Fibroblast of lung (primary cell): ENCODE results near the gene ESRRB. TPM values are rescaled to one million over a fixed set of nuclear protein-coding genes. Genes with fewer than 3 reads are reported as not detected.
"Not testable (repeated sequence)": the region's sequence is repeated elsewhere in the genome, so short reads cannot be mapped to it uniquely, and the experiment has no call there.

ENCODE experiments used
- DNase-seq, 2 donors: peaks; one replicate each; pipeline versions ENCODE4 v3.0.0 to v3.0.0-alpha.2; 2010; ENCODE audit warnings: low read depth in 2 of 2
- H2AFZ ChIP-seq: 2 replicates; pipeline ENCODE4 v1.5.1; 2012; ENCODE audit warnings: low read length, control low read depth, inconsistent platforms
- H3K27ac ChIP-seq: 2 replicates; pipeline ENCODE4 v1.5.1; 2011; ENCODE audit warnings: low read length, control low read depth; ENCODE audit not compliant: insufficient read depth
- H3K27me3 ChIP-seq: 2 replicates; pipeline ENCODE4 v1.5.1; 2011; ENCODE audit warnings: mild to moderate bottlenecking, low read length; ENCODE audit not compliant: control insufficient read depth, insufficient read depth
- H3K36me3 ChIP-seq: 2 replicates; pipeline ENCODE4 v1.5.1; 2011; ENCODE audit warnings: low read length; ENCODE audit not compliant: control insufficient read depth, insufficient read depth
- H3K4me1 ChIP-seq: 2 replicates; pipeline ENCODE4 v1.5.1; 2011; ENCODE audit warnings: low read length; ENCODE audit not compliant: control insufficient read depth, insufficient read depth; ENCODE audit errors: extremely low read depth
- H3K4me2 ChIP-seq: 2 replicates; pipeline ENCODE4 v1.5.1; 2011; ENCODE audit warnings: low read length, control low read depth; ENCODE audit not compliant: insufficient read depth; ENCODE audit errors: extremely low read depth
- H3K4me3 ChIP-seq, 4 experiments: fragments of 200-600 bp in 1 of 4; sonication (generic) in 1 of 4; replicated peaks in 1 of 4; 2 replicates each; pipeline ENCODE4 v1.5.1; 2011 to 2016; ENCODE audit warnings: low read length in 4 of 4, low read depth in 3 of 4, mild to moderate bottlenecking in 3 of 4, control low read depth in 2 of 4, inconsistent platforms in 1 of 4, mixed read lengths in 1 of 4; ENCODE audit not compliant: insufficient read depth in 1 of 4; ENCODE audit errors: control extremely low read depth in 1 of 4
- H3K79me2 ChIP-seq: 2 replicates; pipeline ENCODE4 v1.5.1; 2012; ENCODE audit warnings: mild to moderate bottlenecking, low read length, inconsistent platforms; ENCODE audit not compliant: control insufficient read depth, insufficient read depth
- H3K9ac ChIP-seq: 2 replicates; pipeline ENCODE4 v1.5.1; 2011; ENCODE audit warnings: mild to moderate bottlenecking, low read length, control low read depth; ENCODE audit not compliant: insufficient read depth
- H3K9me3 ChIP-seq: 2 replicates; pipeline ENCODE4 v1.5.1; 2012; ENCODE audit warnings: low read depth, low read length; ENCODE audit not compliant: control insufficient read depth, insufficient read depth
- H4K20me1 ChIP-seq: 2 replicates; pipeline ENCODE4 v1.5.1; 2011; ENCODE audit warnings: low read length; ENCODE audit not compliant: control insufficient read depth, insufficient read depth; ENCODE audit errors: extremely low read depth
- EZH2 ChIP-seq: IDR thresholded peaks from 2 replicates; pipeline ENCODE4 v1.5.1; 2012; ENCODE audit warnings: low read length, control low read depth, mild to moderate bottlenecking; ENCODE audit errors: missing control alignments
- polyA plus RNA-seq, 2 donors: library from polyadenylated mRNA; depleted of rRNA in 1 of 2; stranded (reverse) in 1 of 2; unstranded in 1 of 2; fragments of >200 nt; gene quantifications; 2 replicates each; pipeline ENCODE4 v1.2.1, GENCODE V29; 2011 to 2012; ENCODE audit warnings: missing spikeins in 1 of 2
- total RNA-seq: library from RNA; depleted of rRNA; stranded (reverse); fragments of >200 nt; gene quantifications from 2 replicates; pipeline ENCODE4 v1.2.1, GENCODE V29; 2014
- TF ChIP-seq, protein P1 (sequence below), 2 donors: IDR thresholded peaks in 1 of 2; conservative IDR thresholded peaks in 1 of 2; 1 replicate in 1 of 2; 2 replicates in 1 of 2; pipeline ENCODE4 v1.5.1; 2011 to 2012; ENCODE audit warnings: low read length in 2 of 2, control low read depth in 1 of 2, inconsistent platforms in 1 of 2, low read depth in 1 of 2, mild to moderate bottlenecking in 1 of 2

ESRRB gene
- total and polyA plus RNA-seq, 2 donors (not counting 1 experiment from before 2014, with no cell fraction given), result not detected

DNA sequence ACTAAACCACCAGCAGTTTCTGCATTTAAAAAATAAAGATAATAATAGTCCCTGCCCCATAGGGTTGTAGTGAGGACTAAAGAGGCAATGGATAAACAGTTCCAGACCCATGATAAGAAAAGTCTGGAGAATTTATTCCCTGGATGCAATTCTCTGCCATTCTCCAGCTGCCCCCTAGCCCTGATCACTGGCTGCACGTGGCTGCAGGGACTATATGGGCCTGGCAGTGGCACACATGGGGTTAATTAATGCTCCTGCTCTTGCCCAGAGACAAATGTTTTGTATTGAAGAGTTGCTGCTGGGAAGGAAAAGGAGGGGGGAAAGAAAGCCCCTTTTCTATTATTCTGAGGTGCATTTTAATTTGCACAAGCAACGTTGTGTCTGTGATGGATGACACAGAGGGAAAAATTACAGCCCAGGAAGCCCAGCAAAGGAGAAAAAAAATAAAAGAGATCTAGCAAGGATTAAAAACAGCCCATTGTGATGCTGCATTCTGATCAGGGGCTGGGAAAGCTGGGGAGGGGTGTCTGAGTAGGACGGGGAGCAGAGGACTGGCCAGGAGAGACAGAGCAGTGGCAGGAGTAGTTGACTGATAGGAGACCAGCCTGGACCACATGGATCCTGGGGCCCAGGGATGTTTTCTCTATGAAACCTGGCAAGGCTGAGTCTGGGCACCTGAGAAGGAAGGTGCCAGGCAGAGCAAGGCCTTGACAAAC is 149.3 kb downstream of the ESRRB start:
- no peaks in the 10 kb centered on the region for H3K4me1 ChIP-seq
- H4K20me1 ChIP-seq, result no peaks in the 10 kb centered on the region
- no peak overlapping the region for H2AFZ ChIP-seq
- no peak for DNase-seq
- no peak for TF ChIP-seq EZH2
- TF ChIP-seq, protein P1, sequence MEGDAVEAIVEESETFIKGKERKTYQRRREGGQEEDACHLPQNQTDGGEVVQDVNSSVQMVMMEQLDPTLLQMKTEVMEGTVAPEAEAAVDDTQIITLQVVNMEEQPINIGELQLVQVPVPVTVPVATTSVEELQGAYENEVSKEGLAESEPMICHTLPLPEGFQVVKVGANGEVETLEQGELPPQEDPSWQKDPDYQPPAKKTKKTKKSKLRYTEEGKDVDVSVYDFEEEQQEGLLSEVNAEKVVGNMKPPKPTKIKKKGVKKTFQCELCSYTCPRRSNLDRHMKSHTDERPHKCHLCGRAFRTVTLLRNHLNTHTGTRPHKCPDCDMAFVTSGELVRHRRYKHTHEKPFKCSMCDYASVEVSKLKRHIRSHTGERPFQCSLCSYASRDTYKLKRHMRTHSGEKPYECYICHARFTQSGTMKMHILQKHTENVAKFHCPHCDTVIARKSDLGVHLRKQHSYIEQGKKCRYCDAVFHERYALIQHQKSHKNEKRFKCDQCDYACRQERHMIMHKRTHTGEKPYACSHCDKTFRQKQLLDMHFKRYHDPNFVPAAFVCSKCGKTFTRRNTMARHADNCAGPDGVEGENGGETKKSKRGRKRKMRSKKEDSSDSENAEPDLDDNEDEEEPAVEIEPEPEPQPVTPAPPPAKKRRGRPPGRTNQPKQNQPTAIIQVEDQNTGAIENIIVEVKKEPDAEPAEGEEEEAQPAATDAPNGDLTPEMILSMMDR (conservative IDR thresholded peaks at IDR 0.05 in 1 of 2, IDR thresholded peaks at IDR 0.05 in 1 of 2; ENCODE audit: low read depth in 1 of 2, low read length in 2 of 2), result no peak
- H3K79me2 ChIP-seq, result no peaks in the 10 kb centered on the region
- no peak overlapping the region for H3K9ac ChIP-seq
- H3K4me2 ChIP-seq, result no peak overlapping the region
- no peaks in the 10 kb centered on the region for H3K27me3 ChIP-seq
- no peak overlapping the region for H3K27ac ChIP-seq
- no peak overlapping the region for H3K4me3 ChIP-seq
- H3K36me3 ChIP-seq, result no peaks in the 10 kb centered on the region
- no peaks in the 10 kb centered on the region for H3K9me3 ChIP-seq

DNA sequence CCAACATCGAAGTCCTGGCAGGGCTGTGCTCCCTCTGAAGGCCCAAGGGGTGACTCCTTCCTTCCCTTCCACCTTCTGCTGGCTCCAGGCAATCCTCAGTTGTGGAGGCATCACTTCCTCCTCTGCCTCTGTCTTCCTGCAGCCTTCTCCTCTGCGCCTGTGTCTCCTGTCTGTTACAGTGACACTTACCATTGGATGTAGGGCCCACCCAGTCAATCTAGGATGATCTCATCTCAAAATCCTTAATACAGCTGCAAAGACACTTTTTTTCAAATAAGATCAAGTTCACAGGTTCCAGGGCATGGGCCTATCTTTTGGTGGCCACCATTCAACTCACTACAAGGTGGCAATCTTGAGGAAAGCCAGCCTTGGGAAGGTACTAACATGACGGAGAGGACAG is 155.1 kb downstream of the ESRRB start:
- H3K9ac ChIP-seq, result no peak overlapping the region
- no peaks in the 10 kb centered on the region for H3K79me2 ChIP-seq
- TF ChIP-seq, protein P1 (conservative IDR thresholded peaks at IDR 0.05 in 1 of 2, IDR thresholded peaks at IDR 0.05 in 1 of 2; ENCODE audit: low read depth in 1 of 2, low read length in 2 of 2), result no peak
- TF ChIP-seq EZH2, result no peak
- H3K9me3 ChIP-seq, result no peaks in the 10 kb centered on the region
- no peak overlapping the region for H3K4me2 ChIP-seq
- no peaks in the 10 kb centered on the region for H4K20me1 ChIP-seq
- H2AFZ ChIP-seq, result no peak overlapping the region
- no peak overlapping the region for H3K4me3 ChIP-seq
- H3K36me3 ChIP-seq, result no peaks in the 10 kb centered on the region
- H3K27ac ChIP-seq, result no peak overlapping the region
- H3K27me3 ChIP-seq, result no peaks in the 10 kb centered on the region
- H3K4me1 ChIP-seq, result no peaks in the 10 kb centered on the region
- DNase-seq, result no peak

DNA sequence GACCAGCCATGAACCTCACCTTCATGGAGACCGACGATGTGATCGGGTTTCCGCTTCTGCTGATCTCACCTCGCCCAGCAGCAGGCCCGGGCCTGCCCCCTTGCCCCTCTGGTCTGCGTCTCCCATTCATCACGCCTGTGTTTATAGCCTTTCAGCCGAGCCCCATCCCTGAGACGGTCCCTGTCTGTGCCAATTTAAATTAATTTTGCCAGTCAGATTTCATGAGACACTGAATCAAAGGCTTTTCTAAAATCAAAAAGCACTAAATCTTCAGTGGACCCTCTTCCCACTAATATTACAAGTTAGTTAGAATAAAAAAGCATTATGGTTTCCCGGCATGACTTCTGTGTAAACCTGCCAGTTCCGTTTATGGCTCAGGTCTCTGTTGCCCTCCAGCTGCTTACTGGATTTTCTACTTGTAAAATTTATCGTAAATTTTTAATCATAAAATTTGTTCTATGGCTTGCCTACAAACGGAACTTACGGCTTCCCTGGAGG is 155.9 kb downstream of the ESRRB start:
- Histone ChIP-seq H4K20me1 (no peaks in the 10 kb centered on the region), H3K4me1 (no peaks in the 10 kb centered on the region), H3K4me3 (no peak overlapping the region), H3K36me3 (no peaks in the 10 kb centered on the region), H2AFZ (no peak overlapping the region), H3K27me3 (no peaks in the 10 kb centered on the region), H3K9ac (no peak overlapping the region), H3K79me2 (no peaks in the 10 kb centered on the region), H3K4me2 (no peak overlapping the region), H3K9me3 (no peaks in the 10 kb centered on the region), H3K27ac (no peak overlapping the region)
- DNase-seq, result no peak
- TF ChIP-seq EZH2, result no peak
- TF ChIP-seq, protein P1 (conservative IDR thresholded peaks at IDR 0.05 in 1 of 2, IDR thresholded peaks at IDR 0.05 in 1 of 2; ENCODE audit: low read depth in 1 of 2, low read length in 2 of 2), result no peak

DNA sequence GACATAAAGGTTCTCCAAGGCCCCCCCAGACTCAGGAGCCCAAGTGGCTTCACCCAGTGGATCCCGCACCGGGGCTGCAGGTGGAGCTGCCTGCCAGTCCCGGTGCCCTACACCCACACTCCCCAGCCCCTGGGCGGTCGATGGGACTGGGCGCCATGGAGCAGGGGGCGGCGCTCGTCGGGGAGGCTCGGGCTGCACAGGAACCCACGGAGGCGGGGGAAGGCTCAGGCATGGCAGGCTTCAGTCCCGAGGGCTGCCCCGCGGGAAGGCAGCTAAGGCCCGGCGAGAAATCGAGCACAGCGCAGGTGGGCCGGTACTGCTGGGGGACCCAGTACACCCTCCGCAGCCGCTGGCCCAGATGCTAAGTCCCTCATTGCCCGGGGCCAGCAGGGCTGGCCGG is 160.7 kb downstream of the ESRRB start:
- not testable (repeated sequence) for H3K9me3 ChIP-seq, H3K4me2 ChIP-seq, H3K4me1 ChIP-seq, H4K20me1 ChIP-seq, H3K9ac ChIP-seq, H3K27me3 ChIP-seq, DNase-seq, H2AFZ ChIP-seq, H3K36me3 ChIP-seq, H3K27ac ChIP-seq, H3K4me3 ChIP-seq, H3K79me2 ChIP-seq
